GM12874 (cell line): ENCODE data around the gene TXNDC2.

ENCODE experiments used
- TF ChIP-seq, protein P1 (sequence below): IDR thresholded peaks from 2 replicates; pipeline ENCODE4 v1.5.1; 2011; ENCODE audit warnings: low read depth, mild to moderate bottlenecking, control low read depth, low read length, moderate library complexity; ENCODE audit not compliant: insufficient read depth

Gene TXNDC2

DNA sequence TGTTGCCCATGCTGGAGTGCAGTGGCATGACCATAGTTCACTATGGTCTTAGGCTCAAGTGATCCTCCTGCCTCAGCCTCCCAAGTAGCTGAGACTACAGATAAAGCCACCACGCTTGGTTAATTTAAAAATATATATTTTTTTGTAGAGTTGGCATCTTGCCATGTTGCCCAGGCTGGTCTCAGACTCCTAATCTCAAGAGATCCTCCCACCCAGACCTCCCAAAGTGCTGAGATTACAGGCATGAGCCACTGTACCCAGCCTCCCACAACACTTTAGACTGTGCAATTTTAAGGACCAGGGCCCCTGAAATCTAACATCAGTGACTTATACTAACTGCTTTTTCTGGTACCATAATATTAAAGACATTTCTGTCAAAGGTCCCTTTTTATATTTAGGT lies 5.2 kb downstream of the TXNDC2 start:
- TF ChIP-seq, protein P1, sequence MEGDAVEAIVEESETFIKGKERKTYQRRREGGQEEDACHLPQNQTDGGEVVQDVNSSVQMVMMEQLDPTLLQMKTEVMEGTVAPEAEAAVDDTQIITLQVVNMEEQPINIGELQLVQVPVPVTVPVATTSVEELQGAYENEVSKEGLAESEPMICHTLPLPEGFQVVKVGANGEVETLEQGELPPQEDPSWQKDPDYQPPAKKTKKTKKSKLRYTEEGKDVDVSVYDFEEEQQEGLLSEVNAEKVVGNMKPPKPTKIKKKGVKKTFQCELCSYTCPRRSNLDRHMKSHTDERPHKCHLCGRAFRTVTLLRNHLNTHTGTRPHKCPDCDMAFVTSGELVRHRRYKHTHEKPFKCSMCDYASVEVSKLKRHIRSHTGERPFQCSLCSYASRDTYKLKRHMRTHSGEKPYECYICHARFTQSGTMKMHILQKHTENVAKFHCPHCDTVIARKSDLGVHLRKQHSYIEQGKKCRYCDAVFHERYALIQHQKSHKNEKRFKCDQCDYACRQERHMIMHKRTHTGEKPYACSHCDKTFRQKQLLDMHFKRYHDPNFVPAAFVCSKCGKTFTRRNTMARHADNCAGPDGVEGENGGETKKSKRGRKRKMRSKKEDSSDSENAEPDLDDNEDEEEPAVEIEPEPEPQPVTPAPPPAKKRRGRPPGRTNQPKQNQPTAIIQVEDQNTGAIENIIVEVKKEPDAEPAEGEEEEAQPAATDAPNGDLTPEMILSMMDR: no peak

DNA sequence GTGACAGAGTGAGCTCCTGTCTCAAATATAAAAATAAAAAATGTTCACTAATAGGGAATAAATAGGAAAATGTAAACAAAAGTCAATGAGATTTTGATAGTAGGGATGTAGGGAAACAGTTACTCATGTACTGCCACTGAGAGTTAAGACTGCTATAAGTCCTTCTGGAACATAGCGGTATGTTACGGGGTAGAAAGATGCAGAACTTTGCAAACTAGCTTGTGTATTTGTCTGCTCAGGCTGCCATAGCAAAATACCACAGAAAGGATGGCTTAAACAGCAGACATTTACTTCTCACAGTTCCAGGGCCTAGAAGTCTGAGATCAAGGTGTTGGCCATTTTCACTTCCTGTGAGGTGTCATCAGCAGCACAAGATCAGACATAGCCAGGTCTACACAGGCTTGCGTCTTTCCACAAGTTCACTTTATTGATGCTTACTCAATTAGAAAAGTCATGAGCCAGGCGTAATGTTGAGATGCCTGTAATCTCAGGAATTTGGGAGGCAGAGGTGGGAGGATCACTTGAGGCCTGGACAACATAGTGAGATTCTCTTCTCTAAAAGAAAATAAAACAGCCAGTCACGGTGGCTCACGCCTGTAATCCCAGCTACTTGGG lies 8.8 kb downstream of the TXNDC2 start:
- TF ChIP-seq, protein P1: no peak

DNA sequence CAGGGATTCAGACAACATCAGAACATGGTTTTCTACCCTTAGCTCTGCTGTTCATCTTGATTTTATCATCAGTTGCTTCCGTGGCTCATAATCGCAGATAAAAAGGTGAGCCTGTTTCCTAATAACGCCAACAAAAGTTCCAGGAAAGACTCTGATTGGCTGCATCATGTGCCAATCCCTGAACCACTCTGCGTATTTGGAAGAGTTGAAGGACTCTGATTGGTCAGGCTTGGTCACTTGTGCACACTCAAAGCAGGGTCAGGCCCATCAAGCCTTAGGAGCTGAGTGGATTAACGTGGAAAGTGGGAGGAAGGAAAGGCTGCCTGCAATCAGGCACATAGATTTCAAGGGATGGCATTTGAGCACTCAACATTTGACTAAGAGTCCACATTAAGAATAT lies 11.4 kb downstream of the TXNDC2 start:
- TF ChIP-seq, protein P1: no peak

DNA sequence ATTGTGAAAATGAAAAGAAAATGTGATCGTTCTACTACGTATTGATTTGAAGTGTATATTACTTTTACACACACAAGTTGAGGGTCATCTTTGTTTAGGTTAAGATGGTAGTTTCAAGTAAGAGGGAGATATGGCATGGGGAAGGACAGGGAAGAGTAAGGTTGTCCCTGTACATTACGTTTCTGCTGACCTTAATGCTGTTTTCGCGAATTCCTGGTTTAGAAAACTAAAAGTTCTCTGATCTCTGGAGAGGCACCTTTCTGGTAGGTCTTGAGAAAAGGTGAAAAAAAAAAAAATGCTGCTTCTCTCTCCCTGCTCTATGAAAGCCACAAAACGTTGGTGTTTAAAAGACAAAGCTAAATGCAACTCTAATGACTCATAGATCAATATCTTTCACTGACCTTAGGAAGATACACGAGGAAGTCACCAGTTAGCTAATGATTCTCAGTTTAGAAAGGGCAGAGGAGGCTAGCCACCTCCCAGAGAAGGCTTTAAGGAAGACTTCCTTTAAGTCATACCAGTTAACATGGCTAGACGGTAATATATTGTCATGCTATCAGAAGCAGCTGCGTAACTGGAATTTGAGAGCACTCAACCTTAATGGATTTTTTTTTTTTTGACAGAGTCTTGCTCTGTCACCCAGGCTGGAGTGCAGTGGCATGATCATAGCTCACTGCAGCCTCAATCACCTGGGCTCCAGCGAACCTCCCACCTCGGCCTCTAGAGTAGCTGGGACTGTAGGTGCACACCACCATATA lies 13.2 kb downstream of the TXNDC2 start:
- TF ChIP-seq, protein P1: no peak

DNA sequence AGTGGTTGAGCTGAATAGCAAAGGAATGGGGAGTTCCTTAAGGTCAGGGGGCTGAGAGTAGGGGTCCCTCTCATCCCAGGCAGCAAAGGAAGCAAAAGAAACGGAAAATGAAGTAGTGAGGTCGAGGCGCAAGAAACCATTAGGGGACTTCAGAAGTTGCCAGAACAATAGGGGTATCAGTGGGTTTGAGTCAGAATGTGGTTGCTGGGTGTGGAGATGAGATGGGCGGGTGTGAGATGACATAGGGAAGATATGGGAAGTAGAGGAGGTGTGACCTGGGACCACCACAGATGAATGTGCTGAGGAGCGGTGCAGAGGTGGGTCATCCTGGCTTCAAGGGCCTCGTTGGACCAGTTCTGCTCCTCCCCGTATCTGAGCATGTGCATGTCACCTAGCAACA lies 14.9 kb downstream of the TXNDC2 start:
- TF ChIP-seq, protein P1: no peak

DNA sequence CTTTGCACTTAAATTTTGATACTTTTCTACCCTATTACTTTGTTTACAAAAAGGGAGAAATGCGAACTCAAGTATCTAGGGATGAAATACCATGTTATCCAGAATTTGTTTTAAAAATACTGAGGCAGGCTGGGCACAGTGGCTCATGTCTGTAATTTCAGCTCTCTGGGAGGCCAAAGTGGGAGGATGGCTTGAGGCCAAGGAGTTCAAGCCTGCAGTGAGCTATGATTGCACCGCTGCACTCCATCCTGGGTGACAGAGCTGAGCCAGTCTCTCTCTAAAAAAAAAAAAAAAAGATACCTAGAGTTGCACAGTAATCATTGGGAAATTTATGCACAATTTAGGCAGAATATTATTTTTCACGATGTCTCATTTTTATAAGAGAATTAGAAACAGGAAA lies 15.6 kb downstream of the TXNDC2 start:
- TF ChIP-seq, protein P1: no peak

DNA sequence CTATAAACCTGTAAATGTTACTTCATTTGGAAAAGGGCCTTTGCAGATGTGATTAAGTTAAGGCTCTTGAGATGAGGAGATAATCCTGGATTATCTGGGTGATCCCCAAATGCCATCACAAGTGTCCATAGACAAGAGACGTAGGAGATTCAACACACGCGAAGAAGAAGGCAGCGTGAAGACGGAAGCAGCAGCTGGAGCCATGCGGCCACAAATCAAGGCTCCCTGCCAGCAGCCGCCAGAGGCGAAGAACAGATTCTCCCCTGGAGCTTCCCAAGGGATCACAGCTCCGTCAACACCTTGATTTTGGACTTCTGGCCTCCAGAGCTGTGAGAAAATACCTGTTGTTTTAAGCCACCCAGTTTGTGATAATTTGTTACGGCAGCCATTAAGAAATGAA lies 17.1 kb downstream of the TXNDC2 start:
- TF ChIP-seq, protein P1: no peak
